Frontal cortex (tissue), 4 donors: ENCODE measurements around the gene MDP1. TPM values are rescaled to one million over a fixed set of nuclear protein-coding genes. Genes with fewer than 3 reads are reported as not detected.
A peak's percentile ranks its signal among the peaks of the same experiment; 100 is the strongest.
"Not testable (repeated sequence)": the region's sequence is repeated elsewhere in the genome, so short reads cannot be mapped to it uniquely, and the experiment has no call there.

ENCODE experiments used
- DNase-seq, 2 donors: peaks; one replicate each; pipeline ENCODE4 v3.0.0; 2012; ENCODE audit warnings: low spot score in 2 of 2
- FAIRE-seq: peaks from 2 replicates; lab custom pipeline; 2012; peaks lifted over from hg19 to GRCh38; lab: Jason Lieb, UNC
- total RNA-seq: library from RNA; depleted of rRNA; stranded (reverse); fragments of >200 nt; gene quantifications from one replicate; pipeline ENCODE4 v1.2.3, GENCODE V29; 2014
- donor health status: control.
- donor health status: control.
- donor health status: control.

Gene MDP1
- total RNA-seq, 1 donor from 2014 or later, result 18.8 TPM

DNA sequence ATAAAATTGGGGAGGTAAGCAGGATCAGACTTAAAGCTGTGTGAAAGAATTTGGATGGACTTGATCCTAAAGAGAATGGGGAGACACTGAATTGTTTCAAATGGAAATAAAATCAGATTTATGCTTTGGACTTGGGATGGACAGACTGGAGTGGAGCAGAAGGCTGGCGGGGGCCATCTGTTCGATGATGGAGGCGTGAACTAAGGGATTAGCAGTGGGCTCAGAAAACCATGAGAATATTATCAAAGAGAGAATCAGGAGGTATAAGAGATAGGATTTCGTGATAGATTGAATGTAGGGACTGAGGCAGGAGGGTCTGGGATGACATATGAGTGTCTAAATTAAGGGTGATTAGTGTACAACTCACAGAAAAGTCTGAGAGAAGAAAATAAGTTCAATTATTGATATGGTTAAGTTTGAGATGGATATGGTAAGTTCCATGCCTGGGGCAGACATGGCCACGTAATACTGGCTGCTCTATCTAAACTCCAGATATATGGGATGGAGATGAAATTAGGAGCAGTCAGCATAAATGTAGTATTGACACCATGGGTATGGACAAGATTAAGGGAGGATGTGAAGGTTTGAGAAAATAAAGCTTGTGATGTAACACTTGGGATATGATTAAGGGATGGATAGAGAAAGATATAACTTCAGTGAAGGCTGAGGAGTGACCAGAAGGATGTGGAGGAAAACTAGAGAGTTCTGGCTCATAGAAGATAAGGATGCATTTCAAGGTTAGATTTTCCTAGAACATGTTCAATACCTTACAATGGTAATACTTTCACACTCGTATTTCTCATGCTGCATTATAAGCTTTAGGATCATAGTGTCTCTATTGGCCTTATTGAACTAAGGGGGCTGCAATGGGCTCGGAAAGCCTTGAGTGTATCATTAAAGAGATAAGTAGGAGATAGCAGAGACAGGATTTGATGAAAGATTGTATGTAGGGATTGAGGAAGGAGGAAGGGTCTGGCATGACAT lies 11.4 kb downstream of the MDP1 start:
- no peak for DNase-seq
- FAIRE-seq, result no peak

DNA sequence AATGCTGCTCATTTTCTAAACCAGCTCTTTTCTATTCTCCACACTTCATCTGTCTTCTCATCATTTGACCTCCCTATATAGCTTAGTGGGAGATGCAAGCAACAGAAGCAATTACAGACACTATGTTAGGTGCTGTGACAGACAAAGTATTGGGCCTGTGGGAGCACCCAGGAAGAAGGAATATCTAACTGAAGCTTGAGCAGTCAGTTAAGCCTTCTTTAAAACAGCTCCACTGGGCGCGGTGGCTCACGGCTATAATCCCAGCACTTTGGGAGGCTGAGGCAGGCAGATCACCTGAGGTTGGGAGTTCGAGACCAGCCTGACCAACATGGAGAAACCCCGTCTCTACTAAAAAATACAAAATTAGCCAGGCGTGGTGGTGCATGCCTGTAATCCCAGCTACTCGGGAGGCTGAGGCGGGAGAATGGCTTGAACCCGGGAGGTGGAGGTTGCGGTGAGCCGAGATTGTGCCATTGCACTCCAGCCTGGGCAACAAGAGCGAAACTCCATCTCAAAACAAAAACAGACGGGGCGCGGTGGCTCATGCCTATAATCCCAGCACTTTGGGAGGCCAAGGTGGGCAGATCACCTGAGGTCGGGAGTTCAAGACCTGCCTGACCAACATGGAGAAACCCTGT lies 12.5 kb downstream of the MDP1 start:
- DNase-seq, FAIRE-seq: not testable (repeated sequence)

DNA sequence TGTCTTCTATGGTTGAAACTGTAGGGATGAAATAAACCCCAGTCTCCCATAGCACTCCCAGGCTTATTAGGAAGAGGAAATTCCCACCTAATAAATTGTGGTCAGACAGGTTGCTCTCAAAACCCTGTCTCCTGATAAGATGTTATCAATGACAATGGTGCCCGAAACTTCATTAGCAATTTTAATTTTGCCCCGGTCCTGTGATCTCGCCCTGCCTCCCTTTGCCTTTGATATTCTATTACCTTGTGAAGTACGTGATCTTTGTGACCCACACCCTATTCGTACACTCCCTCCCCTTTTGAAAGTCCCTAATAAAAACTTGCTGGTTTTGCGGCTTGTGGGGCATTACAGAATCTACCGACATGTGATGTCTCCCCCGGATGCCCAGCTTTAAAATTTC lies 13.3 kb downstream of the MDP1 start:
- FAIRE-seq, DNase-seq: not testable (repeated sequence)

DNA sequence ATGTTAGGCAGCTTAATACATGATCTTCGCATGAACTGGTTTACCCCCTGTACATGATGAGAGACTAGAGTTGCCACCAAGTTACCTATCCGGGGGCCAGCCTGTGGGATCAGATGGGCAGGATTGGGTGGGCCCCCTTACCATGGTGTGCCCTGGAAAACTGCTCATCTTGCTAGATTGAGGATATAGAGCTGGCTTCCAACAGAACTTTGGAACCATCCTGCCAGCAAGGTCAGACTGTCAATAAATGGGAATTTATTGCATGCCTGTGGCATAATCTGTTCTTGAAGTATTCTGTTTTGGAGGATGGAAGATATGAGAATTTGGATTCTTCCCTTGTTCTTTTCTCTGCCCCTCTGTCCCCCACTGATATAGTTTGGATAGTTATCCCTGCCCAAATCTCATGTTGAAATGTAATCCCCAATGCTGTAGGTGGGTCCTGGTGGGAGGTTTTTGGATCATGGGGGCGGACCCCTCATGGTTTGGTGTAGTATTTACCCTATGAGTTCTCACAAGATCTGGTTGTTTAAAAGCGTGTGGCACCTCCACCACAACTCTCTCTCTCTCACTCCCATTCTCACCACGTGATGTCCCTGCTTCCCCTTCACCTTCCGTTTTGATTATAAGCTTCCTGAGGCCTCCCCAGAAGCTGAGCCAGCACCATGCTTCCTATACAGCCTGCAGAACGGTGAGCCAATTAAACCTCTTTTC lies 16.9 kb downstream of the MDP1 start:
- FAIRE-seq, result no peak

DNA sequence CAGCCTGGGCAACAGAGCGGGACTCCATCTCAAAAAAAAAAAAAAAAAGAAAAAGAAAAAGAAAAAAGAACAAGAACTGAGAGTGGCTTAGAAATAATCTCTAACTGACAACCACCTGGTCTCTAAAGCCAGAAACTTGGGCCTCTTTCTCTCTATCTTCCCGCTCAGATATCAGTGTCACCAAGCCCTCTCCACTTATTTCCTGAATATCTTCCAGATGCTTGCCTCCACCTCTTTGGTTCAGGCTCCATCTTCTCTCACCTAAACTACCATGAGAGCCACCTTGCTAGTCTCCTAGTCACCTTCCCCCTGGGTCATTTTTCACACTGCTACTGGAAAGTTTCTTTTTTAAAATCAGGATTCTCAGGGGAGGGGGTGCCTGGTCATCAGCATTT lies 18.8 kb downstream of the MDP1 start:
- FAIRE-seq (no peak), DNase-seq (no peak)

More for the DNA sequence above, 16.9 kb downstream of the MDP1 start:
- no peak for DNase-seq

DNA sequence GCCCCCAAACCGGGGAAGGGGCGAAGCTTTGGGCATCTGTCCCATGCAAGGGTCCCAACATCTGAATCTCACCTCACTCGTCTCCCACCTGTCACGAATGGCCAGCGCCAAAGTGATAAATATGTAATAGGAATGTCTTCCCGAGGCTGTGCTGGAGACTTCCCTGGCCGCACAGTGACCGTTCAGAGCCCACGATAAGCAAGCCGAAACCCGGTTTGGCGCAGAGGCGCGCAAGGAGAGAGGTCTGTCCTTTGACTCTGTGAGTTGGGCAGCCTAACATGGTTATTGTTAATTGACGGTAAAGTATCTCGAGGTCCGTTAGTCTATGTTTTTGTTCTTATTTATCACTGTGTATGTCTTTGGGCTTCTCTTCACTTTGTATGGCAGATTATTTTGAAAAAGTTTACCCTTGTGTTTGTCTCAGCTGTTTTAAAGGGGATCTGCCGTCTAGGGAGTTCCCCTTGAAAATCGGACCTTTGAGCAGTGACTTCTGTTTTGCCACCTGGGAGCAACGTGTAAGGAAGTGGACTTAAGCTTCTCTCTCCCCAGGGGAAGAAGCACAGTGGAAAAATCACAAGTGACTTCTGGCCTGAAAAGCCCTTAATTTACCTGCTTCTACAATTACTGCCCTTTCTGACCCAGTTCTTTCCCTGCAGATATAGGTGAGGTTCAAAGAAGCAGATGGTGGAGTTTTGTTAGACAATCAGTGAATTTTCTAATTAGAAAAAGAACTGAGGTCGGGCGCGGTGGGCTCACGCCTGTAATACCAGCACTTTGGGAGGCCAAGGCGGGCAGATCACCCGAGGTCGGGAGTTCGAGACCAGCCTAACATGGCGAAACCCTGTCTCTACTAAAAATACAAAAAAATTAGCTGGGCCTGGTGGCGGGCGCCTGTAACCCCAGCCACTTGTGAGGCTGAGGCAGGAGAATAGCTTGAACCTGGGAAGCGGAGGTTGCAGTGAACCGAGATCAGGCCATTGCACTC lies 19.5 kb downstream of the MDP1 start:
- DNase-seq, result peak in 1 of 2 donors; percentile 35
- no peak for FAIRE-seq

DNA sequence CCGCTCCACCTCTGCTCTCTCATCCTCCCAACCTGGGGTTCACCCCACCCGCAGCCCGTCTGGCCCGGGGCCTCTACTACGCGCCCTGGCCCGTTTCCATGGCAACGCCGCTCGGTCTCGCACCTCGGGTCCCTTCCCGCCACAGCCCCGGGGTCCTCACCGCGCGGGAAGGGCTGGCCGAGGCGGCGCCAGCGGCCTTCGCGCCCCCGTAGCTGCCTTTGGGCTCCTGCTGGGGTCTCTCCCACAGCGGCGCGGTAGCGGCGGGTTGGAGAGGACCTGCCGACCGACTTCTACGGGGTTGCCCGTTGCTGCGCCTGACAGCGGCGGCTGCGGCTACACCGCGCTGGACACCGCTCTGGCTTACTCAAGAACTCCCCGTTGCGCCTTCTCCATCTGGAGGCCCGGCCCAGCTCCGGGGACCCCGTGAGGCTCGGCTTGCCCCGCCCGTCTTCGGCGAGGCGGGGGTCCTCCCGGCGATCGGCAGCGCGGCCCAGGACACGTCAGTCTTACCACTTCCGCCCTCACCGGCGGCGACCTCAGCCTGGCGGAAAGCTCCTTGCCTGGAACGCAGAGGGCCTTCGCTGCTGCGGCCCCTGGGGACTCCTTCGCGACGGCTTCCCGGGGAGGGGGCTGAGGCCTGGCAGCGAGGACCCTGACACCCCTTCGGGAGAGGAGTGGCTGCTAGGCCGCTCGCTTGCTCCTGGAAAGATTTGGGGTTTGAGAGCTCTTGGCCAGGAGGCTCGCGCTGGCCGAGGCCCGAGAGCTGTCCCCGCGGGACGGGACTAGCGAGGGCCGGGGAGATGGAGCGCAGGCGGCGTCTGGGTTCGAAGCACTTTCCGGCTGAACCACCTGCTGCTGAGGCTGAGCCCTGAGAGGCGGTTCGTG lies 20.4 kb downstream of the MDP1 start, which contains the start of gene TM9SF1:
Gene TM9SF1 (minus strand): TSS at position 256 of the 885 bp plus-strand sequence. CDS start 422 bp downstream, outside the sequence.
- FAIRE-seq (no peak), DNase-seq (peak; percentile 86 to 96)

DNA sequence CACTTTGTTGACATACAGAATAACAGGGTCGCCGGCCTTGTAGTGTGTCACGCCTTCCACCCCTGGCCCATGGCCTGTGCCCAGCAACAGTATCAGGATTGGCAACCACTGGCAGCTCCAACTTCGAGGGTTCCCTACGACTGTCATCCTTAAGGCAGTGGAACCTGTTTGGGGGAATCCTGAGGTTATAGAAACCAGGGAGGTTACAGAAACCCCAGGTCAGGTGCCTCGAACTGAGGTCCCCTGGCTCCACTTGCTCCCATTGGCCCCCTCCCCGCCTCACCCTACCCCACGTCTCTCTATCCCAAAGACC lies 21.0 kb downstream of the MDP1 start:
- DNase-seq, result no peak
- FAIRE-seq, result no peak

DNA sequence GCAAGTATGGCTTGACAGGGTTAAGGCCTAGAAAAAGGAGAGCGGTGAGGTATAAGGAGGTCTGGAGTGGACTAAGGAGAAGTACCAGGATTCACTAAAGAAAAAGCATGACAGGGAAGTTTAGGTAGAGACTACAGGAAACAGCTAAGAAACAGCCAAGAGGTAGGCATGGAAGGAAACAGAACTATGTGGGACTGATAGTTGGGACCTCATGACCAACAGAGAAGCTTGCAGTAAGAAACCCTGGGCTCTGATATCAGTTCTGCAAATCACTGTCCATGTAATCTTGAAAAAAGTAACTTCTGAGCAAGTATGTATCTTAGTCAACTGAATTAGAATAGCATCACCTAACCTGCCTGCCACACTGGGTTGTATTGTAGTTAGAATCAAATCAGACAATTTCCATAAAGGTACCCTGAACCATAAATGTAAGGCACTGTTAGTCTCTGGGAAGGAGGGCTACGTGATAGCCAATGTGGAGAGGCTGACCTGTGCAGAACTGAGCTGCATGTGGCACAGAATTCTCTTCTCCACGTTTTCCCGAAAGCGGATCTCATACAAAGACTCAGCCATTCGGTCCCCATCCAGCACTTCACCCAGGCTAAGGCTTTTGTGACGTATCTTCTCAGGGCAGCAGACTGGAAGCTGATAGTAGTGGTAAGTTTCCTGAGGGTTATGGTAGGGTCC lies 21.5 kb downstream of the MDP1 start:
- no peak for FAIRE-seq
- no peak for DNase-seq

DNA sequence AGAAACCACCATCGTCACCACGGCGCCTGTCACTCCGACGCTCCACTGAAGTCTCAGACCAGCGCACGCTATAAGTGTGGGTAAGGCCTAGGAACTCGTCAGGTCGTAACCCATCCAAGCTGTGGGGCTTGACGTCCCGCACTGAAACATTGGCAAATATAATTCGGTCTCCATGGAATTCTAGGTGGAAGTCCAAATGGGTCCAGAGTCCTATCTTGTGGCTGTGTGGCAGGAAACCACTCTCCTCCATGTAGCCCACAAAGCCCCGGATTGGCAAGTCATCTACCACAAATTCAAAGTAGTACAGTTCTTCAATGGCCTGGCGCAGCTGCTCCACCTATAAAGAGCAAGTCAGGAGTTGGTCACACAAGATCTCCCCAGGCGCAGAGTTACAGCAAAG lies 22.9 kb downstream of the MDP1 start:
- FAIRE-seq (no peak), DNase-seq (no peak)

DNA sequence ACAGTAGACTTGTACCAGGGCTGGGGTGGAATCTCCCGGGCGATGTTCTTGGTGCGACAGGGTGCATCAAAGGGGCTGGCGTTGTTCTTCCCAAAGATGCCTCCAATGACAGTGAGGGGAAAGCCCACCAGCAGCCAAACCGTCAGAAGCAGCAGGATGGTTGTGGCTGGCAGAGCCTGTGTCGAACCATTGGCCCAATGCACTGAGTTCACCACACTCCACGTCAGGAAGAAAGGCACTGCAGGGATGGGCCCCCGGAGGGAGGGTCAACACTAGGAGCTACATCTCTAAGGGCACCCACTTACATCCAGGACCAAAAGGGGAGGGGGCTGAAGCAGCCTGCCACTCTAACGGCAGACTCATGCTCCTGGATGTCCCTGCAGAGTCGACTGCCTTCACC lies 25.4 kb downstream of the MDP1 start:
- DNase-seq (no peak), FAIRE-seq (no peak)

DNA sequence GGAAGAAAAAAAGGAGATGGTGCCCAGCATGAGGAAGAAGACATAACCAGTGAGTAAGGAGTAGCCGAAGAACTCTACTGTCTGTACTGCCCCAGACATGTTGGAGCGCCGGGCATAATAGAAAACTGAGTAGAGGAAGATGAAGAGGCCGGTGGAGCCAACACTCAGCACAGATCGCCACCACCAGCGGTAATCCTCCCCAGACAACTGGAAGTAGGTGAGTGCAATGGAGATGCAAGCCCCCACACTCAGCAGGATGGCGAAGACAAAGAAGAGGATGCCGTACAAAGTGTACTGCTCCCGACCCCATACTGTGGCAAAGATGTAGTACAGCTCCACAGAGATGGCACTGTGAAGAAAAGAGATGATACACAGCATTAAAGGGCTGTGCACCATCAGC lies 26.4 kb downstream of the MDP1 start:
- no peak for FAIRE-seq
- DNase-seq, result no peak

DNA sequence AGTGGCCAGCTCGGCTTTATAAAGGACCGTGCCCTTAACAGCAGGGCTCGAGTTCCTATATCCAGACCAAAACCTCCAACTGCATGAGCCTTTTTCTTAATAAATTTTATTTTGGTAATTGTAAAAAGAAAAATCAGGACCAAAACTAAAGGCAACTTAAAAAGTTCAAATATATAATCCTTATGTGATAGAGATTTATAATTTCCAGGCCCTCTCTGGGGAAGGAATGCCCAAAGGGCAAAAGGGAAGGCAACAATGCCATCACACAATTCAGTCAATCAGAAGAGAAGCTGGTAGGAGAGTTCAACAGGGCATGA lies 26.8 kb downstream of the MDP1 start:
- FAIRE-seq, result no peak
- DNase-seq, result no peak

DNA sequence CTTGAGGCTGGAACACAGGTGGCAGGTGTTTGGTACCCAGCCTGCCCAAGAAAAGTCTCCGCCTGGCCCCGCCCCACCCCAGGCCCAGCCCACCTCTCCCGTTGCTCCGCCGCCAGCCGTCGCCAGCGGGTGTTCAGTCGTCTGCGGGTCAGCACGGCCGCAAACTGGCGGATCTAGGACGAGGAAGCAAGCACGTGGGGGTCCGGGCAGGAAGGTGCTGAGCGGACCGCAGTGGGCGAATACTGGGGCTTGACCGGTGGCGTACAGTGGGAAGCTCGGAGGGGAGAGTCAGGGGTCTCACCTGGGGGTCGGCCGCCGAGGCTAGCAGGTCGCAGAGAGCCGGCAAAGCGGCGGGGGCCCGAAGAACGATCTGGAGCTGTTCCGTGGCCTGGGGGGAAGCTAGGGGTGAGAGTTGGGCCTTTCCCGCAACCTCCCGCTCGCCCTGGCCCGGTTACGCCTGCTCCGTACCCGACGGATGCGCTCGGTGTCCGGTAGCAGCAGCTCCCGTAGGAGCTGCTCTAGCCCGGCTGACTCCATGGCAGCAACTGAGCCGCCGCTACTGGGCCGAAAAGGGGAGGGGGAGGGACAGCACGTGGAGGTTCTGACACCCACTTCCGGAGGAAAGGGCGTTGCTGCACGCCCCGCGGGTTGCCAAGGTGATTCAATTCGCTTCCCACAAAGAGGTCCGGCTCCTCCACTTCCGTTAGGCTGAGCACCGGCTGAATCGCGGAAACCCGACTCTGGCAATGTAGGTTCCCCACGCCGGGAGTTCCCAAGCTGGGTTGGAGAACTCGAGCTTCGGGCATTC lies 27.4 kb downstream of the MDP1 start, which contains the start of gene IPO4:
Gene IPO4 (minus strand): TSS at position 566 of the 808 bp plus-strand sequence. CDS start 29 bp downstream, at position 537.
- FAIRE-seq, result no peak
- peak; percentile 96 to 100 for DNase-seq

DNA sequence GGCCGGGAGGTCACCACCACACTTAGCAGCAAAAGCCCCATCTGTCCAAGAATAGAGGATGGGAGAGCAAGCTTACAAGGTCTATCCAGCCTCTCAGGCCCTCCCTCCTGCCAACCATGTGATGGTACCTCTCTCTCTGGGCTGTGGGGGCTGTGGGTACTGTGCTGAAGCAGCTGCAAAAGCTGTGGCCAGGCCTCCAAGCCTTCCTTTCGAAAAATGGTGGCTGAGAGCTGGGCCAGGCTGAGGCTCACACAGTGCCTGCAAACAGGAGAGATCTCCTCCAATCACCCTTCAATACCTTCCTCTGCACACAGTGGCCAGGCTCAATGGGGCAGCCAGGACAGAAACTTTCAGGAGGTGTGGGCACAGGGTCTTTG lies 28.3 kb downstream of the MDP1 start:
- FAIRE-seq (no peak), DNase-seq (no peak)

DNA sequence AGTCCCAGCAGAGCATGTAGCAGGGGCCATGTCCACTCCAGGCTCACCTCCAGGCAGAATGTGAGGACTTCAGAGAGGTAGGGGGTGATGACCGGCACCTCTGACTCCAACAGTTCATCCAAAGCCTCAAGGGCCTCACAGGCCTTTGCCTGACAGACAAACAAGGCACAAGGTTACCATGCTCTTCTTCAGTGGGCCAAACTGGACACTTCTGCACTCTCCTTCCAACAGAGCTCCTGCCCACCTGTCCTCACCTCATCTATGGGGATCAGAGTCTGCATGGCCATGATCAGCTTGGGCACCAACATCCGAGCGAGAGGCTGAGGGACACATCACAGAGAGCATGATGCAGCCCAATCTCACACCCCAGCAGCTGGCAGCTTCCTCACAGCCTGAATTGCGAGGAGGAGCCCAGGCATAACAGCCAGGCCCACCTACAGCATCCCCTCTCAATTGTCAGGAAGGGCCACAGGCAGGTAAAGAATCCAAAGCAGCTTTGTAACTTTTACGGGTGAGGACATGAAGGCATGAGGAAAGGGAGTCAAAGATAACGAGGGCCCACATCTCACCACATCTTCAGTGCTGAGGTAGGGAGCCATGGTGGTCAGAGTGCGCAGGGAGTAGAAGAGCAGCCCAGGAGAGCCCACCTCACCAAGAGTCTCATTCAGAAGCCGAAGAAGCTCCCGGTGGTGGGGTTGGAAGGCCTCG lies 28.9 kb downstream of the MDP1 start:
- DNase-seq, result no peak
- no peak for FAIRE-seq

DNA sequence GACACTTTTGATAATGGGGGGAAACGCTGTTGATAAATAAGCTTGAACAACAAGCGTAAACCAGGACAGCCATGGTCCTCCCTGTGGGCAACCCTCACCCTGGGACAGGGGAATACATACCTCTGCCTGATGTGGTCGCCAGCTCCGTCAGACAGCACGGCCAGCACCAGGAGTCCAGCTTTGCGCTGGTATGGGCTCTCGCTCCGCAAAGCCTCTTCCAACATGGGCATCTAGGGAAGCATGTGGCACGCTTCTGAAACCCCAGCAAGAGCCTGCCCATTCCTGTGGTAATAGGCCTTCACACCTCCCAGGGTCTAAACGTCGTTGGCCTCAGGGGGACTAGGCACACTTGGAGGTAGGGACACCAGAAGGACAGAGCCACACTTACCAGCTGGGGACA lies 30.1 kb downstream of the MDP1 start:
- no peak for FAIRE-seq
- no peak for DNase-seq
